NOMO-1 (cell line): ENCODE data around the gene NPC1L1.

Source experiments
- DNase-seq, 2 experiments: peaks; one replicate each; lab custom pipeline; 2025; ENCODE audit not compliant: unreplicated experiment in 2 of 2; lab: John Stamatoyannopoulos, UW

The NPC1L1 gene

DNA sequence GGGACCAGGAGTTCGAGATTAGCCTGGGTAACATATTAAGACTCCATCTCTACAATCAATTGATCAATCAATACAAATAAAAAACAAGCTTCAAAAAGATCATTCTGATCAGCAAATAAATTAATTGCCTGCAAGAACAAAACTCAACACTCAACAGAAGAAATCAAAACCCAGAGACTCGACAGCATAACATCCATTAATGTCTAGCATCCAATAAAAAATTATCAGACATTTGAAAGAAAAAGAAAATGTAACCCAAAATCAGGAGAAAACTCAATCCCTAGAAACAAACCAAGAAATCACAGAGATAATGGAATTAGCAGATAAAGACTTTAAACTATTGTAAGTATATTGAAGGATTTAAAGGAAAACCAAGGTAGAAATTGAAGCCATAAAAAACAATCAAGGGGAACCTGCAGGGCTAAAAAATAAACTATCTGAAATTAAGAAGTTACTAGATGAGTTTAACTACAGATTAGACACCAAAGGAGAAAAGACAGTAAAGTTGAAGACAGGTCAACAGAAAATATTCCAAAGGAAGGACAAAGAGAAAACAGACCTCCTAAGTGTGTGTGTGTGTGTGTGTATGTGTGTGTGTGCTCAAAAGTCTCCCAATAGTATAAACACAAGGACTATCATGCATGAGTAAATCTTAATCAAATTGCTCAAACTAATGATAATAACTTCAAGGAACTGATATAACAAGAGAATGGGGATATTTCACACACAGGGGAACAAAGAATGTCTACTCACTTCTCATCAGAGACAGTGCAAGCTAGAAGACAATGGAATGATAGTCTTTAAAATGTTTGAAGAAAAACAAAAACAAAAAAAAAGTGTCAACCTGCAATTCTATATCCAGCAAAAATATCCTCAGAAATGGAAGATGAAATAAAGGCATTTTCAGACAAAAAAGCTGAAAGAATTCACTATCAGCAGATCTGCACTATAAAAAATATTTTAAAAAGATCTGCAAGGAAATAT is 58.3 kb downstream of the NPC1L1 start:
- DNase-seq = no peak

DNA sequence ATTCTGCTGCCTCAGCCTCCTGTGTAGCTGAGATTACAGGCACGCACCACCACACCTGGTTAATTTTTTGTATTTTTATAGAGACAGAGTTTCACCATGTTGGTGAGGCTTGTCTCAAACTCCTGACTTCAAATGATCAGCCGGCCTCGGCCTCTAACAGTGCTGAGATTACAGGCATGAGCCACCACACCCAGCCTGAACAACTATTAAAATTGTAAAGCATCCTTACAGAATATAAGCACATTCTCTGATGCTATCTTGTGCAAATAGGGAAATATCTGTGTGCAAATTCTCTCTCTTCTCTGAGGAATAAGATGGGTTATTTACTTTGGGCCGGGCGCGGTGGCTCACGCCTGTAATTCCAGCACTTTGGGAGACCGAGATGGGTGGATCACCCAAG is 63.2 kb downstream of the NPC1L1 start:
- no peak for DNase-seq

DNA sequence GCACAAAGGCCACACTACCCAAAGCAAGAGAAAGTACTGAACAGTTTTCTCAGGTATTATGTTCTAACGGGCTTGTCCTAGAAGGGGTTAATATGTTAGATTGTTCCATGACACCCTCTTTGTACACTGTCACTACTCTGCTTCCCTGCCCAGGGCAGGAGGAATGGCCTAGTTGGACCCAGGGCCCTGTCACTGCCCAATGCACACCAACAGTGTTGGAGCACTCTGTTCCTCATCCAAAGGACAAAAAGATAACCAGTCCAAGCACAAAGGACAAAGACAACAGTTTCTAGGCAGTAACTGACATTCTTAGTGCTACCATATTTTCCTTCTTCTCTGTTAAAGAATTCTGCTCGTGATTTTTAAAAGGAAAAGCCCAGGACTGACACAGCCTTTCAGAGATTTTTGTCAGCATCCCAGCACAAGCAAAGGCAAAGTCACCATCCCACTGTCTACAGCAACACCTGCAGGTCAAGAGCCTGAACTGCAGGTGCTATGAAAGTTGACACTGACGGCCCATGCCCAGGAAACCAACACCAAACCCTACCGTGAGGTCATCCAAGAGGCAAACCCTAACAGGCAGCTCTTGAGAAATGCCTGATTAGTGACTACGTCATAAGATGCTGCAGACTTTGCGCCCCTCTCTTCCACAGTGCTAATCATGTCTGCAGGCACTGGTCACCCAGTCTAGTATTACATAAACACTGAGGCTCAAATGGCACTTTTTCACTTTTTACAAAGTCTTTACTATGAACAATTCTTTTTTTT is 63.9 kb downstream of the NPC1L1 start:
- peak; percentile 23 to 40 for DNase-seq

DNA sequence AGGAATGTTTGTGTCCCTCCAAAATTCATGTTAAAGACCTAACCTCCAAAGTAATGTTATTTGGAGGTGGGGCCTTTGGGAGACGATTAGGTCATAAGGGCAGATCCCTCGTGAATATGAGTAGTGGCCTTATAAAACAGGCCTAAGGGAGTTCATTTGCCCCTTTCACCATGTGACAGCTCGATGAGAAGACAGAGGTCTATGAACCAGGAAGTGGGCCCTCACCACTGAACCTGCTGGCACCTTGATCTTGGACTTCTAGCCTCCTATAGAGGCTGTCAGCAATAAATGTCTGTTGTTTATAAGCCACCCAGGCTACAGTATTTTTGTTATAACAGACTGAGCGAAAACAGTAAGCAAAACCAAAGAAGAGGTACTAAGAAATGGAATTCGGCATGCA is 64.8 kb downstream of the NPC1L1 start:
- DNase-seq = no peak

DNA sequence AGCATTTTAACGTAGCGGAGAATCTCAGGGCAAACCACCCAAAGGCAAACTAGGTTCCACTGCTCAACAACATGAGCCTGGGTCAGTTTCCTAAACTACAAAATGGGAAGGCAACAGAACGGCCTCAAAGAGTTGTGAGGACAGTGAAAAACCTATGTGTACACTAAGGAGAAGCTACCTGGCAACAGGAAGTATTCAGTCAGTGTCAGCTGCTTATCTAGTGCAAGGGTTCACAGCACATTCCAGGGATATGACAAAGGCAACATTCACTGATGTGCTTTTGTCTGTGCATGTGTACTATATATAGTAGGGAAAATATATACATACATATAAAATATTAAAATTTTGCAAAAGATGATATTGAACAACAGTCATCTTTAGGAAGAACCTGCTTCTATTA is 67.8 kb downstream of the NPC1L1 start:
- DNase-seq = no peak

DNA sequence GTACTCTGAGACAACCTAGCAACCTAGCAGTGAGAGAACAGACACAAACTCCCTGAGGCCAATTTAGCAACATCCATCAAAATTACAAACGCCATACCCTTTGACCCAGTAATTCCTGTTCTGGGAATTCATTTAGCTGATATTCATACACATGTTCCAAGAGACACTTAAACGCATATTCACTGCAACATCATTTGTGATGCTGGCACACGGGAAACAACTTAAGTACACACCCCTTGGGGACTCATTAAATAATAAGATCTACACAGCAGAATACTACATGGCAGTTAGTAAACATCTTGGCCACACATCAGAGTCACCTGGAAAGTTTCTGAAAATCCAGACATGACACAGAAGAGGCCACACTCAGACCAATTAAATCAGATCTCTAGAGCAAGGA is 68.3 kb downstream of the NPC1L1 start:
- no peak for DNase-seq

DNA sequence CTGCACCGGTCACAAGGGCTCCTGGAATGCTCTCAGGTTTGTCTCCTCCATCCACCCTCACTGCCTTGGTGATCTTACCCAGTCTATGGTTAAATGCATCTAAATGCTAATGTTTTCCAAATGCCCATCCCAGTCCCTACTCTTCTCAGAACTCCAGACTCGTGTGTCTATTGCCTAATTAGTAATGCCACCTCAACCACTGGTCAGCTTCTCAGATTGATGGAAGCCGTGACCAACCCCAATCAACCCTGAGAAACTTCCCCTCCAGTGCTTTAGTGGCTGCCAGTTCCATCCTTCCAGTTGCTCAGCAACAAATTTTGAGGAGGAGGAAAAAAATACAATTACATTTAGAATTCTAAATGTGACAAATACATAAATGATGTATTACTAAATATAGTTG is 69.3 kb downstream of the NPC1L1 start:
- no peak for DNase-seq

DNA sequence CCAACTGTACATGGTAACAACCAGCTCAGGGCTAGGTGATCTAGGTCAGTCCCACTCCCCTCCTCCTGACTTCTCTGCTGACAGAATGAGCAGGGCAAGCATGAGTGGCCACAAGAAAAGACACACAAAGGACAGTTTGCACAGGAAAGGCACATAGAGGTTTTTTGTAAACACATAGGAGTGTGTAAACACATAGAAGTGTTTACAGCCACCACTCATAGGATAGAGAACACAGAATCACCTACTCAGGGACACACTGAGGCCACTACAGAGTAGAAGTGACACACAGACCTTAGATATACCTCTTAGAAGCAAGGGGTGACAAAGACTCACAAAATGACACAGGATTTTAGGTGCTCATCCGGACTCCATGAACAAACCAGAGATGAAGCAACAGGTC is 69.7 kb downstream of the NPC1L1 start:
- no peak for DNase-seq

DNA sequence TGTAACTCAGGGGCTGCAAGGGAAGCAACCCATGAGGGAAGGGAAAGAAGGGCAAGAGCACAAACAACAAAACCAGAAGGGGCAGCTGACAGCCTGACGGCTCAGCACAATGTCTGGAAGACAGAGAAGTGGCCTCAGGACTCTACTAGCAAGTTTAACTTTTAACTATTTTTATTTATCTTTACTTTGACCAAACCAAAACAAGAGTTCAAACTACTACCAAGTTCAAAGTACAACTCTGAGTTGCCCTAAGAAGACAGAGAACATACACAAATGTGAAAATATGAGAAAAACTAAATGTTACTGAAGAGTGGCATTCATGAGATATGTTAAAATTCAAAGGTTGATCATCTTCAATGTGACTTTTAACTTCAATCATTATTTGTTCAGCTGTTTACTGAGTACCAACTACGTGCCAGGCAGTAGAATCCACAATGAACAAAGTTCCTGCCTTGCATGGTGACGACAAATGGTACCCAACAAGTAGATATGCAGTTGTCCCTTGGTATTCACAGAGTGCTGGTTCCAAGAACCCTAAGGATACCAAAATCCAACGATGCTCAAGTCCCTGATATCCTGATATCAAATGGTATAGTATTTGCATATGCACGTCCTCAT is 70.4 kb downstream of the NPC1L1 start:
- DNase-seq = no peak

DNA sequence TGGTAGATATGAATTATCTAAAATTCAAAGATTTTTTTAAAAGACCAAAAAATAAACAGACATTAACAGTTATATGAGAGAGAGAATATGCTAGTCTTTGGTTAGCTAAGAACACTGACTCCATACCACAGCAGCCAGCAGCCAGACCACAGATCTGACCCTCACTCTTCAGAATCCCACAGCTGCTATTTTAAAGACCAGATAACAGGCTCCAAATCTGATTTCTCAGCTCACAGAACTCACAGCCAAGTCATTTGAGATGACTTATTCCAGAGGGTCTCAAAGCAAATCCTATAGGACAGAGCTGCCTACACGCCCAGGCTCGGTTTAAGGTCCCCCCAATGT is 71.0 kb downstream of the NPC1L1 start:
- DNase-seq = no peak

DNA sequence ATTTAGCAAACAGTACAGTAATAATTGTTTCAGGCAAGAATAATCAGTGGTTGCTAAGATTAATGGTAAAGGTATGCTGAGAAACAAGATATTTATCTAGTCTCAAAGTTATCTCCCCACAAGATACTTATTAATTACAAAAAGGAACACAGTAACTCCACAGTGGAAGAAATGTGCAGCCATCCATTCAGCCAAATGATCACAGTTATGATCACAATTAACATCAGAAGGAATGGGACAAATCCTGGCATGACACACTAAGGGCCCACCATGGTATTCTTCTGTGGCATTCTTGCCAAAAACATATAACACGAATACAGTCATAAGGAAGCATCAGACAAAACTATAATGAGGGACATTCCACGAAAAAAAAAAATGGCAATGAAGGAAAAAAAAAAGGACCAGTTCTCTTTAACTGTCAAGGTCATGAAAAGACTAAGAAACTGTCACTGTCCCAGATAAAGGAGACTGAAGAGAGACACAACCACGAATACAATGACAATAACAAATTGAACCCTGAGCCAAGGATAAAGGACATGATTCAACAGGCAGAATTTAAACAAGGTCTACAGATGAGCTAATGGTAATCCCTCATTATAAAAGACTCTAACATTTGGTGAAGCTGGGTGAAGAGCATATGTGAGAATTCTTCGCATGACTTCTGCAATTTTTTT is 71.5 kb downstream of the NPC1L1 start:
- DNase-seq = no peak

DNA sequence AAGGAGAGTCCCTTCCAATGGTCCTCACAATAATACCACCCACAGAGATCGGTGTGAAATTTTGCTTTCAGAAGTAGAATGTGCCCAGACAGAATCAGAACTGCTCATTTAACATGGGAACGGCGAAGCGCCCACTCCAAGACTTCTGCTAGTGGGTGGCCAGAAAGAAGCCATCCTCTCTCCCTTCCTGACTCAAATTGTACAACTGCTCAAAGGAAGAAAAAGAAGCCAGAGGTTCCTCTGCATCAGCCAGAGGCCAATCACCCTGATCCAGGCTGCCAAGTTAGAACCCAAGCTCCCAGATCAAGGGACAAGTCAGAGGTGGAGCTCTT is 73.9 kb downstream of the NPC1L1 start:
- DNase-seq = no peak

DNA sequence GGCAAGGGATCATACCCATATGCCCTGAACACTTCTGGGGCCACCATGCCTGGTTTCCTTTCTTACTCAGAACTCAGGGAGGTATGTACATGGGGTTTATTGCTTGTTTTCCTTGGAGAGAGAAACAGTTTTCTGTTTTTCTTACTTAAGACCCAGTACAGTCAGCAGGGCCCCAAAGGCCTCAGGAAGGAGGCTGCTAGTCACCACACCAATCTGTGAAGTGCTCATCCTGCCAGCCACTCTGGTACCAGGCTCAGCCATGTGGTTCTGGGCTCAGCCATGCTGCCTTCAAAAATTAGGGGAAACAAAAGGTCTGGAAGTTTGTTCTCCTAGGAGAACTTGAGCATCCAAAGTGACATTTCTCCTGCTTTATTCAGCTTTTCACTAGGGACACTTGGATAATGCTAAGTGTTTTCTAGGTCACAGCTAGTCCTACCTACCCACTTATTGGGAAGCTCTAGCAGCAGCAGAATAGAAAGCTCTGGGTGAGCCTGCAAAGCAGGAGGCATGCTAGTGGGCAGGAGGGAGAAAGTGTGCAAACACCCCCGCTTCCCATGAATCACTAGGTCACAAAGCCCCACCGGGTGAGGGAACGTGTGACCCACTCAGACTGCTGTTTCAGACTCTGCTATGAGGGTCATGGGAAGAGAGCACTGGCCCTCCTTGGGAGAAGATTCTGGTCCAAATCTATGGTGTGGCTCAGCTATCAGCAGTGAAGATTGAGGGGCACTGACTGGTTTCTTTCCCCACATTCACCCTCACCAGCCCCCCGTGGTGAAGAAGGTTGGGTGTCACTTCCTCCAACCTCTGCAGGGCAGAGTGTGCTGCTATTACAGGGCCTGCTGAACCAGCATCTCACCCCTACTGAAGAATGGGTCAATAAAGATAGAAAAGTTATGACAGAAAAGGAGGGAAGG is 74.6 kb downstream of the NPC1L1 start:
- no peak for DNase-seq

DNA sequence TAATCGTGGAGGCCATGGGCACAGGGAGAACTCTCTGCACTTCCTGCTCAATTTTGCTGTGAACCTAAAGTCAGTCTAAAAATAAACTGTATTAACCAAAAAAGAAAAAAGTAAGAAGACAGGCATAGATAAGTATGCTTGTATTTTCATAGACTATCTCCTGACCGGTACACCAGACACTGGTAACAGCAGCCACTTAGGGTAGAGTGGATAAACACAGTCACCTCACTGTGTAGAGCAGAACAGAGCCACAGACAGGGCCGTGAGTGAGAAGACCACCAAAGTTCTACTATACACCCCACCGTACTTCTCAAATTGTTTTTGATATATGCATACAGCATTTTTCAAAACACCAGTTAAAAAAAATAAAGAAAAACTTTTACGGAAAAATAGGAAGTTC is 75.6 kb downstream of the NPC1L1 start:
- DNase-seq = no peak

DNA sequence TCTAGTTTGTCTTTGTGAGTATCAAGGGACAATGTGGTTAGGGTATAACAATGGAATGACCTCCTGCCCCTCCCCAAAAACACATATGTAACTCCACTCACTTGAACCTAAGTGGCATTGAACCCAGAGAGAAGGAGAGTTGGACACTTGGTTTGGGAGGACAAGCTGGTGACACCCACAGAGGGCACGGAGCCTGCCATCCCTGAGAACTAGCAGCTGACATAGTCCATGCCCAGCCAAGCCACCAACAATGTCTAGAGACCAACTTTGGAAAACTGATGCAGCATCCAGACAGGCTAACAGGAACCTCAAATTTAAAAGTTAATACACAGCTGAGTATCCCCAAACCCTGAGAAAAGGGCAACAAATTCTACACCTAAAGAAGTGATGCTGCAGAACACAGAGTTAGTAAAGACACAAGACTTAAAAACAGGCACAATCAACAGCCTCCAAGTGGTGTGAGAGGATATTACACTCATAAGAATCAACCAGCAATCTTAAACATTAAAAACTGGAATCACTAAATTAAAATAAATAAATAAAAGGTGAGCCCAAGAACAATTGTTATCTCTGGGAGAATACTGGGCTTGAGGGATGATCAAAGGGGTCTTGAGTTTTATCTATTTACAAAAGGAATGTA is 77.8 kb downstream of the NPC1L1 start:
- DNase-seq = no peak
